ENCODE measurements around the gene SLC16A5.
"Not testable (repeated sequence)": the region's sequence is repeated elsewhere in the genome, so short reads cannot be mapped to it uniquely, and the experiment has no call there.

SLC16A5 gene

DNA sequence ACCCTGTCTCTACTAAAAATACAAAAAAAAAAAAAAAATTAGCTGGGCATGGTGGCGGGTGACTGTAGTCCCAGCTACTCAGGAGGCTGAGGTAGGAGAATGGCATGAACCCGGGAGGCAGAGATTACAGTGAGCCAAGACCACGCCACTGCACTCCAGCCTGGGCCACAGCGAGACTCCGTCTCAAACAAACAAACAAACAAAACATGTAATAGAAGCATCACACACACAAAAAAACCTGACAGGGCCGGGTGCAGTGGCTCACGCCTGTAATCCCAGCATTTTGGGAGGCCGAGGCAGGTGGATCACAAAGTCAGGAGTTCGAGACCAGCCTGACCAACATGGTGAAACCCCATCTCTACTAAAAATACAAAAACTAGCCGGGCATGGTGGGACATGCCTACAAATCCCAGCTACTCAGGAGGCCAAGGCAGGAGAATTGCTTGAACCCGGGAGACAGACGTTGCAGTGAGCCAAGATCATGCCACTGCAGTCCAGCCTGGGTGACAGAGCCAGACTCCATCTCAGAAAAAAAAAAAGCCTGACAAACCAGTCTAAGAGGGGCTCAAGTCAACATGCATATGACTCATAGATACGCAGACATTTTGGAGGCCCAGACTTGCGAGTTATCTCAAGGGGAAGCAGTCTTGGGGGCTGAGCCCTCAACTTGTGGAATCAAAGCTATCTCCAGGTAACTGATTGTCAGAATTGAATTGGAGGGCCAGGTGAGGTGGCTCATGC is 46.0 kb downstream of the SLC16A5 start:
- not testable (repeated sequence) for DNase-seq (ENCODE audit: low spot score)

DNA sequence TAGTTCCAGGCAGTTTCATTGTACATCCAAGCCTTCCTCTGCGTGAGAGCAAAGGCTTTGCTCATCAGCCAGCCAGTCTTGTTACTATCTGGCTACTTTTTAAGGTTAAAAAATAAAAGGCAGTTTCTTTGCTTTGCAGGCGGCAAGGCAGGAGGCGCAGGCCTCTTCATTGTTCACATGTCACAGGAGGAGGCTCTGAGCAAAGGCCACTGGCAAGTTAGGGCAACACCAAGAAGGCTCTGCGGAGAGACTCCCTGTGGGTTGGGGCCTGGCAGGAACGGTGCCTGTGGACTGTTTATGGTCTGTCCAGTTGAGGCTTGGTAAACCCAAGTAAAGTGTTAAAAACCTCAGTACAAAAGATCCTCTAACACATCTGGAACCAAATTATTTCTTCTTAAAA is 47.7 kb downstream of the SLC16A5 start:
- DNase-seq (ENCODE audit: low spot score): no peak

DNA sequence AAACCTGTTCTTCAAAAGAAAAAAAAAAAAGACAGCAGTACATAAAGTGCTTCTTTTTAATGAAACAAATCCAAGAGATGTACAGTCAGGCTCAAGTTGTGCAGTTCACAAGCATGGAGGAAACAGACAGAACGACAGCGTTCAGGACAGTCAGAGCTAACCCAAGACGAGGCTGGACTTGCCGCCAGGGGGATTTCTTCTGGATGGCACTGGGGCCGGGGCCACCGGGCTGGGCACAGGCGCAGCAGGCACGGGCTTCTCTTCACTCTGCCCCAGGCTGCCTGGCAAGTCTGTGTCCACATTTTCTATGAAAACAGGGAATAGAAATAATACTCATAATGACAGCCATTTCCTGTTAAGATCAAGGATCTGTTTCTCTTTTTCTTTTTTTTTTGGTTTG is 48.2 kb downstream of the SLC16A5 start:
- no peak for DNase-seq (ENCODE audit: low spot score)

DNA sequence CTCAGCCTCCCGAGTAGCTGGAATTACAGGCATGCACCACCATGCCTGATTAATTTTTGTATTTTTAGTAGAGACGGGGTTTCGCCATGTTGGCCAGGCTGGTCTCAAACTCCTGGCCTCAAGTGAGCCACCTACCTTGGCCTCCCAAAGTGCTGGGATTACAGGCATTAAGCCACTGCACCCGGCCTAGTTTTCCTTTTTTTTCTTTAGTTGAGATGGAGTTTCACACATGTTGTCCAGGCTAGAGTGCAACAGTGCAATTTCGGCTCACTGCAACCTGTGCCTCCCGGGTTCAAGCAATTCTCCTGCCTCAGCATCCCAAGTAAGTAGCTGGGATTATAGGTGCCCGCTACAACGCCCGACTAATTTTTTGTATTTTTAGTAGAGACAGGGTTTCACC is 50.0 kb downstream of the SLC16A5 start:
- DNase-seq (ENCODE audit: low spot score): not testable (repeated sequence)

DNA sequence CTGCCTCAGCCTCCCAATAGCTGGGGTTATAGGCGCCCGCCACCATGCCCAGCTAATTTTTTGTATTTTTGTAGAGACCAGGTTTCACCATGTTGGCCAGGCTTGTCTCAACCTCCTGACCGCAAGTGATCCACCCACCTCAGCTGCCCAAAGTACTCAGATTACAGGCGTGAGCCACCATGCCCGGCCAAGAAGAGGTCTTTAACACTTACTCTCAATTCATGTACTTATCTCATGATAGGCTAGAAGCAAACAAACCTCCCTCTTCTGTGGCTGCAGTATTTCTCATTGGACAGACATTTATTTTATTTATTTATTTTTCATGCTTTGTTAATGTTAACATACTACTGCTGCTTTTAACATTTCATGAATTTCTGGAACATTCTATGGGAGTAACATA is 50.8 kb downstream of the SLC16A5 start:
- DNase-seq (ENCODE audit: low spot score): no peak

DNA sequence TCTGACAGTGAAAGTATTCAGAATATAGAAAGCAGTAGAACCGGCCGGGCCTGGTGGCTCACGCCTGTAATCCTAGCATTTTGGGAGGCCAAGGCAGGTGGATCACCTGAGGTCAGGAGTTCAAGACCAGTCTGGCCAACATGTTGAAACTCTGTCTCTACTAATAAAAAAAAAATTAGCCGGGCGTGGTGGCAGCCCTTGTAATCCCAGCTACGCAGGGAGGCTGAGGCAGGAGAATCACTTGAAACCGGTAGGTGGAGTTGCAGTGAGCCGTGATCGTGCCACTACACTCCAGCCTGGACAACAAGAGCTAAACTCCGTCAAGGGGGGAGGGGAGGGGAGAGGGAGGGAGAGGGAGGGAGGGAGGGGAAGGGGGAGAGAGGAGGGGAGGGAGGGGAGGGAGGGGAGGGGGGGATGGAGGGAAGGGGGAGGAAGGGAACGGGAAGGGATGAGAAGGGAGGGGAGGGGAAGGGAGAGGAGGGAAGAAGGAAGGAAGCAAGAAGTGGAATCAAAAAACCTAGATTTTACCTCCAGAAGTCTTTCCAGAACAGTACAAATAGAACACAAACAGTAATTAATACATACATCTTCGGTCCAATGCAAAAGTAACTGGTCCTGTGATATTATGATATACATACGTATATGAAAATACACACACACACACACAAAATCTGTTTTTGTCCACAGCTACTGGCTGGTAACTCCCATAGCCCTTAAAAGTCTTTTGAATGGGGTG is 54.6 kb downstream of the SLC16A5 start:
- DNase-seq (ENCODE audit: low spot score): no peak

DNA sequence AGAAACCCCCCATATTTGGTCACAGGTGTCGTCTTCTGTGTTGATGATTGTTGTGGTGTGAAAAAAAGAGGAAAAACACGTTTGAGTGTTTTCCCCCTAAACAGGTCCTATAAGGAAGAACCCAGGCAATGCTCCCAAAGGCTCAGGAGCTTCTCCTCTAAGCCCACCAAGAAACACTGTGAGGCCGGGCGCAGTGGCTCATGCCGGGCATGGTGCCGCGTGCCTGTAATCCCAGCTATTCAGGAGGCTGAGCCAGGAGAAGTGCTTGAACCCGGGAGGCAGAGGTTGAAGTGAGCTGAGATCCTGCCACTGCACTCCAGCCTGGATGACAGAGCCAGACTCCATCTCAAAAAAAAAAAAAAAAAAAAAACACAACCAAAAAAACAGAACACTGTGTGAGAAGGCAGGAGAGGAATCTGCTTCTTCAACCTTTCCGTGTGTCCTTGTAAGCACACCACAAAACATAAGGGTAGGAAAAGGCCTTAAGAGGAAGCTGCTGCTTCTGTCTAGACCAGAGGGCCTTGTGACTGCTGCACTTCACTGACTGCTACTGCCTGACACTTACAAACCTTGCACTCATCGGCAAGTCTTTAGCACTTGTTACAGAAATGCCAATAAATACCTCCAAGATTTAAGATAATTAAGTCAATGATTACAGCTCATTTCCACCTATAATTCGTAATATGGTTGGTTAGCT is 57.2 kb downstream of the SLC16A5 start:
- DNase-seq (ENCODE audit: low spot score): no peak

DNA sequence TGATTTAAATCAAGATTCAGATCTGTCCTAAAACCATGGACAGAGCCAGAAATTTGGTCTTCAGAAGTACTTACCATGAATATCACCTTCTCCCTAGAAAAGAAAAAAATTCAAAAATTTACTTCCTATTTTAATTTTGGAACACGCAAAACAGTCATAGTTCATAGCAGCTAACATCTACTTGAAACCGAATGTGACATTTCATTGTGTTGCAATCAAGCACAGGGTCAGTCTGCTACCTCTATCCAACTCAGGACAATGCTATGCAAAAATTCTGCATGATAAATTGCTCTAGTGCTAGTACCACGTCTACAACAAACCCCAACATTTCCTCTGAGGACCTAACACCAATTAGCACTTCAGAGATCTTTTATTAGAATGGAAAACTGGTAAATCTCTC is 58.8 kb downstream of the SLC16A5 start:
- DNase-seq (ENCODE audit: low spot score): no peak

DNA sequence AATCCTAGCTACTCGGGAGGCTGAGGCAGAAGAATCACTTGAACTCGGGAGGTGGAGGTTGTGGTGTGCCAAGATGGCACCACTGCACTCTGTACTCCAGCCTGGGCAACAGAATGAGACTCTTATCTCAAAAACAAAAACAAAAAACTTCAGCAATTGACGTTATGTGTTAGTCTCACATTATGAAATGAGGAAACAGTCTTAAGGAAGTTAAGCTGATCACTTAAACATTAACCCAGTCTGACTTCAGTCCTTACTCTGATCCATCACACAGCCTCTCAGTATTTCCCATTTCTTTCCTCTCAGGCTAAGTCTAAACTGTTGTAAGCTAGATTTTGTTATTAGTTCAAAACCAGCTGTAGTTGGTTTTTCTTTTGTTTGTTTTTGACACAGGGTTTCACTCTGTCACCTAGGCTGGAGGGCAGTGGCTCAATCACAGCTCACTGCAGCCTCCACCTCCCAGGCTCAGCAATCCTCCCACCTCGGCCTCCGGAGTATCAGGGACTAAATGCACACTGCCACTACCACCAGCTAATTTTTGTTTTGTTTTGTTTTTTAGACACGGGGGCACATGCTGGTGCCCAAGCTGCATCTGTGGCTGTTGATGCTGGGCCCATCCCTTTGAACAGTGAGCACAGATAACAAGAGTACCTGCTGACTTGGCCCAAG is 60.3 kb downstream of the SLC16A5 start:
- DNase-seq (ENCODE audit: low spot score): no peak

DNA sequence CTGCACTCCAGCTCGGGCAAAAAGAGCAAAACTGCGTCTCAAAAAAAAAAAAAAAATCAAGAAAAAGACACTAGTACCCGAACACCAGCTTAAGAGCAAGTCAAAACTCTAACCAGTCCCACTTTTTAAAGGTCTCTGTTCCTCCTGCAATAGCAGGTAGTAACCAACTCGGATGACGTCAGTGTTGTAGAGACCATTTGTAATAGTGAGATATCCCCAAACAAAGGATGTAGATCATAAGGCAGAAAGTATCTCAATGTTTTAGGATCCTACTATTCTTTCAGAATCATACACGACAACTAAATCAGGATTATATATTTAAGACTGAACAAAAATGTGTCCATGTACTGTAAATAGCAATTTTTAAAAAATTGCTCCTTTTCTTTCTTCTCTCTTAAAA is 64.2 kb downstream of the SLC16A5 start:
- DNase-seq (ENCODE audit: low spot score): no peak

DNA sequence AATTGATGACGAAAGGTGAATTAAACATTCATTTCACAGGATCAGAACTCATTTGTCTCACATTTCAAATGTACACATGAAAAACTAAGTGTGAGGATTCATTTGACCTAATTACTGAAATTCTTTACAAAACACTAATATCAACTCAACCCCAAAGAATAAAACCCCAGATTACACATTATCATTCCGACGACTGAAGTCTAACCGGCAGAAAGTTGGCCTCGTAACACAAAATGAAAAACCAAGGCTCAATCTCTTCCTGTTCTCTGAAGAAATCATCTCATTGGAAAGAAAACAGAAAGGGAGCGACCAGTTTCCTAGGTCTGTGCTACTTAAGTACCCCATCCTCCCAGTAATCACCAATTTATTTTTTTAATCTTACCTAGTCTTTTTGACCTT is 64.8 kb downstream of the SLC16A5 start:
- no peak for DNase-seq (ENCODE audit: low spot score)

DNA sequence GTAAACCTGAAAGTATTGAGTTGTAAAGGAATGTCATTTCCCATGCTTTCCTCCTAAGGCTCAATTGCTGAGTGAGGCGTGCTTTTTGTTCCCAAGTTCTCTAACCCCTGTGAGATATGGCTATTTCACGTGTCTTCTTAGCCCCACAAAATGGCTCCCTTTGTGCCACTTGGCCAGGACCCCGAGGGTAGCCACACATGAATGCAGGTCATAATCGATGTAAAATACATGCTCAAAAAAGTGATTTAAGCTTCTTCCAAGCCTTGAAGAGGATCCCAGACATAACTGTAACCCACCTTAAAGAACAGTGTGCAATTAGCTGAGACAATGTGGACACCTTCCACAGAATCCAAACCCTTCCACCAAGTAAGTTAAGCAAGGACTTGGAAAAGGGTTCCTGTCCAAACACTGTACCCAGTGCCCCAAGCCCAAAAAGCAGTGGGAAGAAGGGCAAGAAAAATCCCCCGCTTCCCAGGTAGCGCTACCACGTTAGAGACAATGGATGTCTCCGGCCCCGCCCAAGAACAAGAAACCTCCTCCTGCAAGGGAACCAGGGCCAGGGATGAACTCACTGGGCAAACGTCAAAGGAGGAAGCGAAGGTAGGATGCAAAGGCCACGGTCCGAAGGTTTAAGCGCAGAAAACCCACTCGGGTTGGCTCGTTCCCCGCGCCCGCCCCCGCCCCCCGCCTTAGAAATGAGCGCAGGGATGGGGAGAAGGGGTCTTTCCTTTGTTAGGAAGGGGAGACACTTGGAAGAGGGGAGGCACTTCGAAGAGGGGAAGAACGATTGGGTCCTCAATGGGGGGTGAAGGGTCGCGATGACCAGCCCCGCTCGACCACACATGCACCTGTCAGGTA is 65.4 kb downstream of the SLC16A5 start:
- no peak for DNase-seq (ENCODE audit: low spot score)

DNA sequence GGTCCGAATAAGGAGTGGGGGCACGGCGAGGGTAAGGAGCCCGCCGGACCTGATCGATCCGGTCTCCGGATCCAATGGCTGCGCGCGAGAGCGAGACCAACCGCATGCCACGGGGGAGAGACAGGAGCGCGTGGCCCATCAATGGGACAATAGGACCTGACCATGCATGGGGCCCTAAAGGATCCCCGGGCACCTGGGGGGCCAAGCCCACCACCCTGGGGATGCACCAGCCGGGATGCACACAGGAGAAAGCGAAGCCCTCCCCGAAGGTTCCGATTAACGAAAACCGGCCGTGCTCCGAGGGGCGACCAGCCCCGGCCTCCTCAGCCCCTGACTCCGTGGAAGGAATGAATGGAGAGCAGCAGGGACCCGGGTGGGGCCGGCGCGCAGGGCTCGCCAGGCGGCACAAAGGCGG is 66.0 kb downstream of the SLC16A5 start:
- DNase-seq (ENCODE audit: low spot score): no peak

DNA sequence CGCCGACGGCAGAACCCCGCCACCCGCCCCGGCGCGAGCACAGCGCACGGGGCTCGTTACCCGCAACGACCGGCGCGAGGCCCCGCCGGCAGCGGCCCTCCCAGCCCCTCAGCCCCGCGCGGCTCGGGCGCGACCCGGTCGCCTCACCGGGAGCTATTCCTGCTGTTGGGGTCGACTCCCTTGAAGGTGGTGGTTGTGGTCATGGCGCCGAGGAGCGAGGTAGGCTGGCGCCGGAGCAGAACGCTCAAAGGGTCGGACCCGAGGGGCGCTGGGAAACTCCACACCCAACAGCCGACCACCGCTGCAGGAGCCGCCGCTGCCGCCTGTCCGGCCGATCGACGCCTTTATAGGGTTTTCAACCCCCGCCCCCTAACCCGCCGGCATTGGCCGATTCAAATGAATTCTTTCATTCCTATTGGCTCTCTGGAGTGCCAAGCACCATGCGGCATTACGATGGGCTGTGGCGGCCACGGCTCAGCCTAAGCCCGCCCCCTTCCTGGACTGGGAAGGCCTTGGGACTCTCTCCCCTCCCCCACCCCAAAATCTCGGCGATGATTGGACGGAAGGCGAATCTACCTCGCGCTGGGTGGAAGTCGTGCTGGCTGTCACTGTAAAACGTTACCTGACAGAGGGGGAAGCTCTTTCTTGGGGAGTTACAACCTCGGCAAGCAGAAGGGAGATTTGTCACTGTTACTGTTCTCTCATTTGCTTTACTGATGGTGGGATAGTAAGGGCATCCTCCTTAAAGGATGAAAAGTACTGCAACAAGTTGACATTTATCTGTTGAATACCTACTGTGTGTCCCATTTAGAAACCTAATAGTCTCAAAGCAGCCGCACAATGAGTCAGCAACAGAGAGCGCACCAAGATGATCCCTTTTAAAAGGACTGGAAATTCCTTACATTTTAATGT is 66.7 kb downstream of the SLC16A5 start, which contains the start of gene JPT1:
Gene JPT1 (minus strand): TSS at position 318 of the 912 bp plus-strand sequence. CDS start 115 bp downstream, at position 203.
- DNase-seq (ENCODE audit: low spot score): peak; percentile 97

DNA sequence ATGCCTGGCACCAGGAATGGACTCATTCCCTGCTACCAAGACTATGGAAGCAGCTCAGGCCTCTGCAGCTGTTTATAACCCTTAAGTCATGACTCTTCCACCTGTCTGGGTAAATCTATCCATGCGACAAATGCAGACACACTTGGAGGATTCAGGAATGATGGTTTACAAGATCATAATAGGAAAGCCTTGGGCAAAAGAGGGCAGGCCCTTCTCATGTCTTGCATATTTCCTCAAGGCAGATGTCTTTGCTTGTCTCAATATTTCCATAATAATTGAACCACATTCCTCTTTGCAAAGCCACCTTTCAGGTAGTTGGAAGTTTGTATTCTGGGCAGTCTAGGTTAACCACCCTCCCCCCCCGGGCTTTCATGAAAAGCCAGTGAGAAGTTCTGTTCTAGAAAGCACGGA is 67.4 kb downstream of the SLC16A5 start:
- DNase-seq (ENCODE audit: low spot score): no peak

All from hematopoietic multipotent progenitor cell treated with erythropoietin and hydrocortisone succinate and interleukin-3 and kit ligand, for 17 days (in vitro differentiated cells).